Measurements from ENCODE around the gene PPM1L. TPM values are rescaled to one million over a fixed set of nuclear protein-coding genes. Genes with fewer than 3 reads are reported as not detected.

PPM1L gene
- total and polyA plus RNA-seq, 2 donors (not counting 1 experiment from before 2014, with no cell fraction given), result 0.33 to 2.5 TPM

DNA sequence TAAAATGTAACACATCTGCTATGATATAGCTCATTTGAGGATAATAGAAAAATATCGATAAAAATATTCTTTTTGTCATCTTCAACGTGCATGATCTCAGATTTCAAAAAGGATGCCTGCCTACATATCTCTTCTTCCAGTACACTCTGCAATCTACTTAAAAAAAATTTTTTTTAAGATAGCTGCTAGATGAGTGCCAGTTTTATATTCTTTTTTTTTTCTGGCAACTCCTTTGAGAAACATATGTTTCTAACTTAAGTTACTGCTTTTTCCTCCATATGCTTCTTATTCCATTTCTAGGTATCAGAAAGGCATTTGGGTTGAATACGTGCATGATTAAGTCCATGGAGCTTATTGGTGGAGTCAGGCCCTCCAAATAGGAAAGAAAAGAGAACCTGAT, 160.4 kb downstream of the PPM1L start:
- Histone ChIP-seq H3K9ac (ENCODE audit: insufficient read depth, low read length) (no peak overlapping the region), H2AFZ (ENCODE audit: low read length) (no peak overlapping the region), H3K27ac (ENCODE audit: insufficient read depth, low read length) (no peak overlapping the region), H3K4me3 (replicated peaks in 1 of 4; ENCODE audit: control extremely low read depth in 1 of 4, insufficient read depth in 1 of 4, low read depth in 3 of 4, low read length in 4 of 4) (no peak overlapping the region), H3K4me2 (ENCODE audit: extremely low read depth, insufficient read depth, low read length) (no peak overlapping the region), H3K36me3 (ENCODE audit: control insufficient read depth, insufficient read depth, low read length) (no peaks in the 10 kb centered on the region), H3K27me3 (ENCODE audit: control insufficient read depth, insufficient read depth, low read length) (no peaks in the 10 kb centered on the region), H3K79me2 (ENCODE audit: control insufficient read depth, insufficient read depth, low read length) (no peaks in the 10 kb centered on the region), H4K20me1 (ENCODE audit: control insufficient read depth, extremely low read depth, insufficient read depth, low read length) (no peaks in the 10 kb centered on the region), H3K9me3 (ENCODE audit: control insufficient read depth, insufficient read depth, low read depth, low read length) (no peaks in the 10 kb centered on the region), H3K4me1 (ENCODE audit: control insufficient read depth, extremely low read depth, insufficient read depth, low read length) (no peaks in the 10 kb centered on the region)
- no peak for DNase-seq (ENCODE audit: low read depth in 2 of 2)
- TF ChIP-seq, protein P1, sequence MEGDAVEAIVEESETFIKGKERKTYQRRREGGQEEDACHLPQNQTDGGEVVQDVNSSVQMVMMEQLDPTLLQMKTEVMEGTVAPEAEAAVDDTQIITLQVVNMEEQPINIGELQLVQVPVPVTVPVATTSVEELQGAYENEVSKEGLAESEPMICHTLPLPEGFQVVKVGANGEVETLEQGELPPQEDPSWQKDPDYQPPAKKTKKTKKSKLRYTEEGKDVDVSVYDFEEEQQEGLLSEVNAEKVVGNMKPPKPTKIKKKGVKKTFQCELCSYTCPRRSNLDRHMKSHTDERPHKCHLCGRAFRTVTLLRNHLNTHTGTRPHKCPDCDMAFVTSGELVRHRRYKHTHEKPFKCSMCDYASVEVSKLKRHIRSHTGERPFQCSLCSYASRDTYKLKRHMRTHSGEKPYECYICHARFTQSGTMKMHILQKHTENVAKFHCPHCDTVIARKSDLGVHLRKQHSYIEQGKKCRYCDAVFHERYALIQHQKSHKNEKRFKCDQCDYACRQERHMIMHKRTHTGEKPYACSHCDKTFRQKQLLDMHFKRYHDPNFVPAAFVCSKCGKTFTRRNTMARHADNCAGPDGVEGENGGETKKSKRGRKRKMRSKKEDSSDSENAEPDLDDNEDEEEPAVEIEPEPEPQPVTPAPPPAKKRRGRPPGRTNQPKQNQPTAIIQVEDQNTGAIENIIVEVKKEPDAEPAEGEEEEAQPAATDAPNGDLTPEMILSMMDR (conservative IDR thresholded peaks at IDR 0.05 in 1 of 2, IDR thresholded peaks at IDR 0.05 in 1 of 2; ENCODE audit: low read depth in 1 of 2, low read length in 2 of 2), result no peak
- no peak for TF ChIP-seq EZH2 (IDR thresholded peaks at IDR 0.05; ENCODE audit: low read length, missing control alignments)

DNA sequence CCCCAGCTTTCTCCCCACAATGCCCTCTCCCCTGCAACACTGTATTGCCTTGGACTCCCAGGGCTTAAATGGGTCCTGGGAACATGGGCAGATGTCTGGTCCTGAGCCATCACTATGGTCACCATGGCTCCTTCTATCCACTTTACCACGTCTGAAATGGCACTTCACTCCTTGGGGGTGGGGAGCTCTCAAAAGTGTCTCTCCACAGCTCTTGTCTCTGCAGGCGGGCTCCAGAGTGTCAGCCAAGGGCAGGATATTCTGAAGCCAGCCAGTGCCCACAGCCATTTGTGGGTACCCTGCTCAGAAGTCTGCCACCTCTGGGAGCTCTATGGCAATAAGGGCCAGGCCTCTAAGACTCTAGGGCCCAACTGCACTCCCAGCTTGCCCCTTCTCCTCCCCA, 163.9 kb downstream of the PPM1L start:
- Histone ChIP-seq H3K4me1 (ENCODE audit: control insufficient read depth, extremely low read depth, insufficient read depth, low read length) (no peaks in the 10 kb centered on the region), H3K27ac (ENCODE audit: insufficient read depth, low read length) (no peak overlapping the region), H3K9ac (ENCODE audit: insufficient read depth, low read length) (no peak overlapping the region), H4K20me1 (ENCODE audit: control insufficient read depth, extremely low read depth, insufficient read depth, low read length) (no peaks in the 10 kb centered on the region), H3K36me3 (ENCODE audit: control insufficient read depth, insufficient read depth, low read length) (no peaks in the 10 kb centered on the region), H3K27me3 (ENCODE audit: control insufficient read depth, insufficient read depth, low read length) (no peaks in the 10 kb centered on the region), H3K79me2 (ENCODE audit: control insufficient read depth, insufficient read depth, low read length) (no peaks in the 10 kb centered on the region), H3K9me3 (ENCODE audit: control insufficient read depth, insufficient read depth, low read depth, low read length) (no peaks in the 10 kb centered on the region), H3K4me3 (replicated peaks in 1 of 4; ENCODE audit: control extremely low read depth in 1 of 4, insufficient read depth in 1 of 4, low read depth in 3 of 4, low read length in 4 of 4) (no peak overlapping the region), H3K4me2 (ENCODE audit: extremely low read depth, insufficient read depth, low read length) (no peak overlapping the region), H2AFZ (ENCODE audit: low read length) (no peak overlapping the region)
- no peak for DNase-seq (ENCODE audit: low read depth in 2 of 2)
- no peak for TF ChIP-seq EZH2 (IDR thresholded peaks at IDR 0.05; ENCODE audit: low read length, missing control alignments)
- TF ChIP-seq, protein P1 (conservative IDR thresholded peaks at IDR 0.05 in 1 of 2, IDR thresholded peaks at IDR 0.05 in 1 of 2; ENCODE audit: low read depth in 1 of 2, low read length in 2 of 2), result no peak

DNA sequence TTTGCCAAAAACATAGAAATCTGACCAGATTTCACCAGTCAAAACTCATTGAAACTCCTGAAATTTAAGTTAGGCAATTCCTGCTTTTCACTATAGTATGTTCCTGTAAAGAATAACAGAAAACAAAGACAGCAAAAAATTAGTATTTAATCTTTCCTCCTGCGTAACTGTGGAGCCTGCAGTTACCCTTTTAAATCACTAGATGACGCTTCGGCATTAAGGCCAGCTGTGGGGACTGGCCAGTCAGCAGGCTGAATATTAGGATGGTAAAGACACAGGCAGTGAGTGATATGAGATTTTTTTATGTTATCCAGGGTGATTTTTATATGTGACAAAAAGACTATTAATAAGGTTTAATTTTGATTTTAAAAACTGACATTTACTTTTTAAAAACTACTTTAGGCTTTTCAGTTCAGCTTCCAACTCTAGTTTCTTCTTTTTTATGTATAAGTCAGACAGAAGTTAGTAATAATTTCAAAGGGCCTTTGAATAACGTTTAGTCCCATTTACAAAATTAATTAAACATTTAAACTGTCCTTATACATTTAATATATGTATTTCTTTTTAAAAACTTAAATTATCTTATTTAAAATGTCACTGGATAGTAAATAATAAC, 165.1 kb downstream of the PPM1L start:
- Histone ChIP-seq H3K27me3 (ENCODE audit: control insufficient read depth, insufficient read depth, low read length) (no peaks in the 10 kb centered on the region), H3K9ac (ENCODE audit: insufficient read depth, low read length) (no peak overlapping the region), H4K20me1 (ENCODE audit: control insufficient read depth, extremely low read depth, insufficient read depth, low read length) (no peaks in the 10 kb centered on the region), H2AFZ (ENCODE audit: low read length) (no peak overlapping the region), H3K79me2 (ENCODE audit: control insufficient read depth, insufficient read depth, low read length) (no peaks in the 10 kb centered on the region), H3K36me3 (ENCODE audit: control insufficient read depth, insufficient read depth, low read length) (no peaks in the 10 kb centered on the region), H3K4me3 (replicated peaks in 1 of 4; ENCODE audit: control extremely low read depth in 1 of 4, insufficient read depth in 1 of 4, low read depth in 3 of 4, low read length in 4 of 4) (no peak overlapping the region), H3K4me1 (ENCODE audit: control insufficient read depth, extremely low read depth, insufficient read depth, low read length) (no peaks in the 10 kb centered on the region), H3K9me3 (ENCODE audit: control insufficient read depth, insufficient read depth, low read depth, low read length) (no peaks in the 10 kb centered on the region), H3K27ac (ENCODE audit: insufficient read depth, low read length) (no peak overlapping the region), H3K4me2 (ENCODE audit: extremely low read depth, insufficient read depth, low read length) (no peak overlapping the region)
- peak; percentile 35 to 57 for DNase-seq (ENCODE audit: low read depth in 2 of 2)
- TF ChIP-seq, protein P1 (conservative IDR thresholded peaks at IDR 0.05 in 1 of 2, IDR thresholded peaks at IDR 0.05 in 1 of 2; ENCODE audit: low read depth in 1 of 2, low read length in 2 of 2), result peak; percentile 94 to 97
- TF ChIP-seq EZH2 (IDR thresholded peaks at IDR 0.05; ENCODE audit: low read length, missing control alignments), result no peak
